ENCODE results near the gene CTNNA3.

CTNNA3 gene

DNA sequence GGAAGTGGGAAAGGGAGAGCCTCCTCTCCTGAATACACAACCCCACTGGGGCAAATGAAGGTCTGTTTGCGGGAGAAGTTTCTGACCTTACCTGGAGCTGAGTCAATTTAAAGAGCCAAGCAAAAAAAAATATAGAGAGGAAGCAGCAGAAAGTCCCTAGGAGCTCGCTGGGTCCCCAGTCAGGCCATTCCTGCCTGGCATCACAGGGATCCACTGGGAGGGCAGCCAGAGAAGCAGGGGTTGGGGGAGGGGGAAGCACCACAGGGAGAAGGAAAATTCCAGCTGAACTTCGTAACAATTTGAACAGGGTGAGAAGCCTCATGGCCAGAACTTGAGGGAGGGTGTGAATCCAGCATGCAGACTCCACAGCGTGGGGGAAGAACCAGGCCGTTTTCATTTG, 471.4 kb downstream of the CTNNA3 start:
- Histone ChIP-seq H3K27me3 (ENCODE audit: control insufficient read depth, low read length) (no peaks in the 10 kb centered on the region), H3K9me2 (replicated peaks; ENCODE audit: control insufficient read depth, low read length) (no peaks in the 10 kb centered on the region), H4K20me1 (ENCODE audit: control insufficient read depth, insufficient read depth, low read depth, low read length) (no peaks in the 10 kb centered on the region), H3K4me2 (ENCODE audit: low read length) (no peak overlapping the region), H3F3A (ENCODE audit: control insufficient read depth, insufficient read depth) (no peaks in the 10 kb centered on the region), H3K4me1 (ENCODE audit: control insufficient read depth, low read length) (no peaks in the 10 kb centered on the region), H3K27ac (ENCODE audit: low read depth, low read length) (no peak overlapping the region), H3K79me2 (ENCODE audit: control insufficient read depth, low read length) (no peaks in the 10 kb centered on the region), H3K4me3 (ENCODE audit: low read length) (no peak overlapping the region), H3K36me3 (ENCODE audit: control insufficient read depth, low read length) (no peaks in the 10 kb centered on the region), H3K9me3 (ENCODE audit: control insufficient read depth, insufficient read depth, low read length) (no peaks in the 10 kb centered on the region)
- TF ChIP-seq, protein P1, sequence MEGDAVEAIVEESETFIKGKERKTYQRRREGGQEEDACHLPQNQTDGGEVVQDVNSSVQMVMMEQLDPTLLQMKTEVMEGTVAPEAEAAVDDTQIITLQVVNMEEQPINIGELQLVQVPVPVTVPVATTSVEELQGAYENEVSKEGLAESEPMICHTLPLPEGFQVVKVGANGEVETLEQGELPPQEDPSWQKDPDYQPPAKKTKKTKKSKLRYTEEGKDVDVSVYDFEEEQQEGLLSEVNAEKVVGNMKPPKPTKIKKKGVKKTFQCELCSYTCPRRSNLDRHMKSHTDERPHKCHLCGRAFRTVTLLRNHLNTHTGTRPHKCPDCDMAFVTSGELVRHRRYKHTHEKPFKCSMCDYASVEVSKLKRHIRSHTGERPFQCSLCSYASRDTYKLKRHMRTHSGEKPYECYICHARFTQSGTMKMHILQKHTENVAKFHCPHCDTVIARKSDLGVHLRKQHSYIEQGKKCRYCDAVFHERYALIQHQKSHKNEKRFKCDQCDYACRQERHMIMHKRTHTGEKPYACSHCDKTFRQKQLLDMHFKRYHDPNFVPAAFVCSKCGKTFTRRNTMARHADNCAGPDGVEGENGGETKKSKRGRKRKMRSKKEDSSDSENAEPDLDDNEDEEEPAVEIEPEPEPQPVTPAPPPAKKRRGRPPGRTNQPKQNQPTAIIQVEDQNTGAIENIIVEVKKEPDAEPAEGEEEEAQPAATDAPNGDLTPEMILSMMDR (IDR thresholded peaks at IDR 0.05; ENCODE audit: low read depth, low read length, poor library complexity, severe bottlenecking) = no peak
- TF ChIP-seq EZH2phosphoT487 (IDR thresholded peaks at IDR 0.05; ENCODE audit: borderline replicate concordance, low read length) = no peak

DNA sequence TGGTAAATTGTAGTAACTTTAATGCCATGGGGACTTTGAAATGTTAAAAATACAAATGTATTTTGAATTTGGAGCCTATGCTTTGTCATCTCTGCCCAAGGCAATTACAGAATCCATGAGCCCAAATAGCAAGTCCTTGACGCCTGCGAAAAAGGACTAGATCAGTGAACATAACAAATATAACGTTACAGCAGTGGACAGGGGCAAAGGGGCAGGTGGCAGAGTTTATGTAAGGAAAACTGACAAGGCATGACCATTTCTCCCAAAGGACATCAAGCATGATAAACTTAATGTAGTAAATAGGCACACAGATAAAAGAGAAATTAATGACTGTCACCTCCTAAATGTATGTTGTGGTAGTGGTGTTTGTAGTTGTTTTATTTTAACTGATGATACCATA, 473.1 kb downstream of the CTNNA3 start:
- TF ChIP-seq, protein P1 (IDR thresholded peaks at IDR 0.05; ENCODE audit: low read depth, low read length, poor library complexity, severe bottlenecking) = no peak
- TF ChIP-seq EZH2phosphoT487 (IDR thresholded peaks at IDR 0.05; ENCODE audit: borderline replicate concordance, low read length) = no peak
- no peaks in the 10 kb centered on the region for H3K79me2 ChIP-seq (ENCODE audit: control insufficient read depth, low read length)

DNA sequence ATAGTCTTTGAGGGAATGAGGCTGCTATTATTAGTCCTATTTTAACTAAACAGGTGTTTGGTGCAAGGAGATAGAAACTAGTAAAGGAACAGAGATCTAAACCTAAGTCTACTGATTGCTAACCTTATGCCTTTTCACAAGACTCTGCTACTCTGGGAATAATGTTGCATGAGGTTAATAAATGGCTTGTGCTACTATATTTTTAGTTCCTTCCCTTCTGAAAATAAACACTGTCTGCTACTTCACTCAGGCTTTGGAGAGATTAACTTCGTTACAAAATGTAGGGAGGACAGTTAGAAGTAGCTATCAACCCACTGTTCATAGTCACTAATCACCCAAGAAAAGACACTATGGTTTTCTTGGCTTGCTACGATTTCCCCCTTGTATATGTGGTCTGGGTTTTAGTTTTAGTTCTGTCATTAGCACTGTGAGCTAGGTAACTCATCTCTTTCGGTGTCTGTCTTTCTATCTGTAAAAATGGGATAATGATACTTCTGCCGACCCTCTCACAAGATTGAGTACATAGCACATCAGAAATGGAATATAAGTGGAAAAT, 474.0 kb downstream of the CTNNA3 start:
- Histone ChIP-seq H3K27ac (ENCODE audit: low read depth, low read length) (no peak overlapping the region), H3K4me2 (ENCODE audit: low read length) (no peak overlapping the region), H3K4me1 (ENCODE audit: control insufficient read depth, low read length) (no peaks in the 10 kb centered on the region), H3K4me3 (ENCODE audit: low read length) (no peak overlapping the region), H3K9me2 (replicated peaks; ENCODE audit: control insufficient read depth, low read length) (no peaks in the 10 kb centered on the region), H3F3A (ENCODE audit: control insufficient read depth, insufficient read depth) (no peaks in the 10 kb centered on the region), H3K27me3 (ENCODE audit: control insufficient read depth, low read length) (no peaks in the 10 kb centered on the region), H4K20me1 (ENCODE audit: control insufficient read depth, insufficient read depth, low read depth, low read length) (no peaks in the 10 kb centered on the region), H3K79me2 (ENCODE audit: control insufficient read depth, low read length) (no peaks in the 10 kb centered on the region), H3K36me3 (ENCODE audit: control insufficient read depth, low read length) (no peaks in the 10 kb centered on the region), H3K9me3 (ENCODE audit: control insufficient read depth, insufficient read depth, low read length) (no peaks in the 10 kb centered on the region)
- no peak for TF ChIP-seq EZH2phosphoT487 (IDR thresholded peaks at IDR 0.05; ENCODE audit: borderline replicate concordance, low read length)
- TF ChIP-seq, protein P1 (IDR thresholded peaks at IDR 0.05; ENCODE audit: low read depth, low read length, poor library complexity, severe bottlenecking) = no peak

More for the DNA sequence above, 473.1 kb downstream of the CTNNA3 start:
- no peaks in the 10 kb centered on the region for H3K27me3 ChIP-seq (ENCODE audit: control insufficient read depth, low read length)
- H3K36me3 ChIP-seq (ENCODE audit: control insufficient read depth, low read length) = no peaks in the 10 kb centered on the region
- no peaks in the 10 kb centered on the region for H3F3A ChIP-seq (ENCODE audit: control insufficient read depth, insufficient read depth)
- no peaks in the 10 kb centered on the region for H3K4me1 ChIP-seq (ENCODE audit: control insufficient read depth, low read length)
- H3K4me3 ChIP-seq (ENCODE audit: low read length) = no peak overlapping the region
- H3K9me2 ChIP-seq (replicated peaks; ENCODE audit: control insufficient read depth, low read length) = no peaks in the 10 kb centered on the region
- H3K9me3 ChIP-seq (ENCODE audit: control insufficient read depth, insufficient read depth, low read length) = no peaks in the 10 kb centered on the region
- H3K4me2 ChIP-seq (ENCODE audit: low read length) = no peak overlapping the region
- no peaks in the 10 kb centered on the region for H4K20me1 ChIP-seq (ENCODE audit: control insufficient read depth, insufficient read depth, low read depth, low read length)
- H3K27ac ChIP-seq (ENCODE audit: low read depth, low read length) = no peak overlapping the region

Data from DOHH2 (cell line).